A673 (cell line): ENCODE data around the gene ZNF681. TPM values are rescaled to one million over a fixed set of nuclear protein-coding genes. Genes with fewer than 3 reads are reported as not detected.

Source experiments
- BruUV-seq: library from RNA; stranded (reverse); fragments of 400-500 nt; replicated peaks from 2 replicates; lab custom pipeline; 2021; lab: Mats Ljungman, UMichigan
- CTCF ChIA-PET: fragments of 300-600 bp; sonication (Branson Sonifier 250); formaldehyde crosslinking; loops from one replicate; lab custom pipeline; 2022; ENCODE audit warnings: antibody characterized with exemption; lab: Charles Lee
- POLR2A ChIA-PET: fragments of 300-600 bp; sonication (Branson Sonifier 250); formaldehyde crosslinking; loops from one replicate; lab custom pipeline; 2022; ENCODE audit warnings: antibody characterized with exemption; ENCODE audit not compliant: low non-redundant PET; lab: Charles Lee
- DNase-seq: peaks from one replicate; pipeline ENCODE4 v3.0.0-alpha.2; 2015; ENCODE audit warnings: low spot score
- H3K27ac ChIP-seq: fragments of 200-600 bp; sonication (generic); 2 replicates; pipeline ENCODE4 v1.5.1; 2016; ENCODE audit warnings: mixed run types, low read depth, mild to moderate bottlenecking, mixed read lengths, antibody characterized with exemption, low read length; ENCODE audit not compliant: poor library complexity, severe bottlenecking
- H3K27me3 ChIP-seq: fragments of 200-600 bp; sonication (generic); replicated peaks from 2 replicates; pipeline ENCODE4 v1.6.1; 2017; ENCODE audit warnings: mixed run types, low read depth, mild to moderate bottlenecking, mixed read lengths, antibody characterized with exemption, low read length; ENCODE audit not compliant: insufficient read depth, poor library complexity
- H3K36me3 ChIP-seq: fragments of 200-600 bp; sonication (generic); 2 replicates; pipeline ENCODE4 v1.6.1; 2016; ENCODE audit warnings: mixed run types, mild to moderate bottlenecking, mixed read lengths, antibody characterized with exemption, low read length; ENCODE audit not compliant: insufficient read depth, poor library complexity, severe bottlenecking
- H3K4me1 ChIP-seq: fragments of 200-600 bp; sonication (generic); 2 replicates; pipeline ENCODE4 v1.6.1; 2017; ENCODE audit warnings: mixed run types, mild to moderate bottlenecking, mixed read lengths, antibody characterized with exemption, low read length; ENCODE audit not compliant: insufficient read depth, poor library complexity, severe bottlenecking
- H3K4me3 ChIP-seq: fragments of 200-600 bp; sonication (generic); 2 replicates; pipeline ENCODE4 v1.5.1; 2016; ENCODE audit warnings: low read depth, mixed run types, mild to moderate bottlenecking, mixed read lengths, low read length; ENCODE audit not compliant: poor library complexity, severe bottlenecking
- H3K9me3 ChIP-seq: fragments of 200-600 bp; sonication (generic); 2 replicates; pipeline ENCODE4 v1.6.1; 2016; ENCODE audit warnings: mixed run types, low read depth, mild to moderate bottlenecking, mixed read lengths, antibody characterized with exemption, low read length; ENCODE audit not compliant: poor library complexity, severe bottlenecking
- CTCF ChIP-seq: fragments of 300-800, 200-600 bp; sonication (generic); conservative IDR thresholded peaks from 2 replicates; pipeline ENCODE4 v1.5.1; 2017; ENCODE audit warnings: low read depth, mild to moderate bottlenecking, antibody characterized with exemption, low read length, moderate library complexity, mixed read lengths
- EZH2 ChIP-seq: fragments of 200-600 bp; sonication (generic); IDR thresholded peaks from 2 replicates; pipeline ENCODE4 v1.6.1; 2017; ENCODE audit warnings: borderline replicate concordance, low read depth, mild to moderate bottlenecking, mixed read lengths, antibody characterized with exemption, low read length; ENCODE audit not compliant: poor library complexity, severe bottlenecking
- intact Hi-C: fragments of 100-400 bp; cut with micrococcal nuclease; formaldehyde crosslinking; loops from one replicate; pipeline ENCODE4 v1.10.0; 2022; ENCODE audit not compliant: unreplicated experiment
- total RNA-seq: library from RNA; stranded (reverse); gene quantifications from 2 replicates; pipeline ENCODE4 v1.2.3, GENCODE V29; 2021

The ZNF681 gene
- total RNA-seq, 1 experiment from 2014 or later = 0.15 TPM

DNA sequence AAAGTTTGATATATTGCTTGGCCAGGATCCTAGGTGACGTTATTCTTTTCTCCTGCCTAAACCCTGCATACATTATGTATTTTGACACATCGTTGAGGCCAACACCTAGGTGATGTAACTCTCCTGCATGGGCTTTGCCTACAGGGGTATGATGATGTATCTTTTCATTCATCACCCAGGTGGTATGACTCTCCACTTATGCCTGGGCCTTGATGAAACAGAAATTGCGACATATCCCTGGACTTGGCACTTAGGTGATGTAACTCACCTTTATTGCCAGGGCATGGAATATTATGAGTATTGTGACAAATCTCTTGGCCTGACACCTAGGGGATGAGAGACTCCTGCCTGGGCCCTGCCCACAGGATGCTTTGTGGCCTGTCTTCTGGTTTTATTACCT is 18.5 kb upstream of the ZNF681 start:
- peaks cover 22% of the 10 kb centered on the region for H3K9me3 ChIP-seq
- H3K4me3 ChIP-seq = no peak overlapping the region
- H3K36me3 ChIP-seq = no peaks in the 10 kb centered on the region
- POLR2A ChIA-PET = no interaction called here
- TF ChIP-seq CTCF (no peak), EZH2 (no peak)
- H3K4me1 ChIP-seq = no peaks in the 10 kb centered on the region
- H3K27me3 ChIP-seq = no peaks in the 10 kb centered on the region
- DNase-seq = no peak
- no peak overlapping the region for H3K27ac ChIP-seq
- CTCF ChIA-PET = no interaction called here
- intact Hi-C loops = no loop called here
- BruUV-seq = no TSS peak

GRCh38 chr19:23776507-23777205 is 18.0 kb upstream of the ZNF681 start:
- Histone ChIP-seq H3K9me3 (peaks cover 28% of the 10 kb centered on the region), H3K27ac (no peak overlapping the region), H3K4me3 (no peak overlapping the region), H3K4me1 (no peaks in the 10 kb centered on the region), H3K27me3 (no peaks in the 10 kb centered on the region), H3K36me3 (no peaks in the 10 kb centered on the region)
- BruUV-seq = no TSS peak
- TF ChIP-seq EZH2 (no peak), CTCF (no peak)
- intact Hi-C loops = no loop called here
- ChIA-PET CTCF (no interaction called here), POLR2A (no interaction called here)
- no peak for DNase-seq

DNA sequence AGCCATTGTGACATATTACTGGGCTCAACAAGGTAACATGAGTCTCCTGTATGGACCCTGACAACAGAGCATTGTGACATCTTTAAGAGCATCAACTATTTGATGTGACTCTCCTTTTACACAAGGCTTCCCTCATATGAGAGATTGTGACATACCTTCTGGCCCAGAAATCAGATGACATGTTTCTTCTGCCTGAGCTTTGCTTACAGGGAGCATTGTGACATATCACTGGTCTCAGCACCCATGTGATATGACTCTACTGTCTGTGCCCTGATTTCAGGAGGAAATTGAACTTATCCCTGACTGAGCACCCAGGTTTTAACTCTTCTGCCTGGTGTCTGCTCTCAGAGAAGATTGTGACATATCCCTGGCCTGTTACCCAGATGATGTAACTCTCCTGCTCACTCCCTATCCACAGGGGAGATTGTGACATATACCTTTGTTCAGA is 15.9 kb upstream of the ZNF681 start:
- H3K9me3 ChIP-seq = peaks cover 25% of the 10 kb centered on the region
- DNase-seq = no peak
- intact Hi-C loops = no loop called here
- H3K4me1 ChIP-seq = no peaks in the 10 kb centered on the region
- H3K27me3 ChIP-seq = no peaks in the 10 kb centered on the region
- no peaks in the 10 kb centered on the region for H3K36me3 ChIP-seq
- ChIA-PET CTCF (no interaction called here), POLR2A (no interaction called here)
- no TSS peak for BruUV-seq
- H3K4me3 ChIP-seq = no peak overlapping the region
- H3K27ac ChIP-seq = no peak overlapping the region
- TF ChIP-seq CTCF (no peak), EZH2 (no peak)
